Parathyroid adenoma (tissue), 2 donors: ENCODE results near the gene CDK5R2.
"Not testable (repeated sequence)": the region's sequence is repeated elsewhere in the genome, so short reads cannot be mapped to it uniquely, and the experiment has no call there.

ENCODE experiments used
- H2AFZ ChIP-seq: fragments of 300-600 bp; sonication (generic); one replicate; pipeline ENCODE4 v1.7.0; 2017; ENCODE audit warnings: antibody characterized with exemption, mild to moderate bottlenecking
- H3K27ac ChIP-seq: fragments of 300-600 bp; sonication (generic); one replicate; pipeline ENCODE4 v1.7.0; 2017
- H3K27me3 ChIP-seq: fragments of 300-600 bp; sonication (generic); one replicate; pipeline ENCODE4 v1.7.0; 2017; ENCODE audit warnings: low read length; ENCODE audit not compliant: control insufficient read depth, insufficient read depth
- H3K36me3 ChIP-seq: fragments of 300-600 bp; sonication (generic); one replicate; pipeline ENCODE4 v1.7.0; 2017; ENCODE audit warnings: low read length; ENCODE audit not compliant: control insufficient read depth, insufficient read depth
- H3K4me1 ChIP-seq: fragments of 300-600 bp; sonication (generic); one replicate; pipeline ENCODE4 v1.7.0; 2017; ENCODE audit warnings: control low read depth
- H3K4me2 ChIP-seq: fragments of 300-600 bp; sonication (generic); one replicate; pipeline ENCODE4 v1.7.0; 2017; ENCODE audit warnings: low read length
- H3K4me3 ChIP-seq: fragments of 300-600 bp; sonication (generic); one replicate; pipeline ENCODE4 v1.7.0; 2017; ENCODE audit warnings: low read depth, low read length
- H3K79me2 ChIP-seq: fragments of 300-600 bp; sonication (generic); one replicate; pipeline ENCODE4 v1.7.0; 2017; ENCODE audit warnings: control low read depth
- H3K9ac ChIP-seq: fragments of 300-600 bp; sonication (generic); one replicate; pipeline ENCODE4 v1.7.0; 2017; ENCODE audit warnings: mild to moderate bottlenecking
- H3K9me3 ChIP-seq: fragments of 300-600 bp; sonication (generic); one replicate; pipeline ENCODE4 v1.7.0; 2017; ENCODE audit warnings: low read length; ENCODE audit not compliant: control insufficient read depth
- TF ChIP-seq, protein P1 (sequence below): fragments of 300-600 bp; sonication (generic); IDR thresholded peaks from one replicate; pipeline ENCODE4 v1.7.0; 2017; ENCODE audit warnings: antibody characterized with exemption, mild to moderate bottlenecking
- donor health status: primary hyperparathyroidism.

The CDK5R2 gene

DNA sequence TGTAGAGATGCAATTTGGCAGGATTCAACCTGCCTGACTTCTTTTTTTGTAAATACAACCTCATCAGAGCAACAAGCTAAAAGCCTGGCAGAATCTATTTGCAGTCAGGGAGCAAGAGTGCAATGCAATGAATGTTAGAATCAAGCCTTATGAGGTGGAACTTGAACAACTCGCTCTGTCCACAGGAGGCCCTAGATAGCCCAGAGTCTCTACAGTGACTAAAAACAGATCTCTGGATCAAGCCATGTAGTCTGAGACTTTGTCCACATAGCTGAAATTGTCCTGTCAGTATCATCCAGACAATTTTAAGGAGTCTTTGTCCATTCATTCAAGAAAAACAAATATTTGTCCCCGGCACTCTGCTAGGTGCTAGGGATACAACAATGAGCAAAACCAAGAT, 32.0 kb upstream of the CDK5R2 start:
- Histone ChIP-seq H3K27me3 (no peaks in the 10 kb centered on the region), H2AFZ (no peak overlapping the region), H3K36me3 (no peaks in the 10 kb centered on the region), H3K9ac (no peak overlapping the region), H3K4me3 (no peak overlapping the region), H3K9me3 (no peaks in the 10 kb centered on the region), H3K79me2 (no peaks in the 10 kb centered on the region), H3K4me2 (no peak overlapping the region), H3K27ac (no peak overlapping the region), H3K4me1 (no peaks in the 10 kb centered on the region)
- TF ChIP-seq, protein P1, sequence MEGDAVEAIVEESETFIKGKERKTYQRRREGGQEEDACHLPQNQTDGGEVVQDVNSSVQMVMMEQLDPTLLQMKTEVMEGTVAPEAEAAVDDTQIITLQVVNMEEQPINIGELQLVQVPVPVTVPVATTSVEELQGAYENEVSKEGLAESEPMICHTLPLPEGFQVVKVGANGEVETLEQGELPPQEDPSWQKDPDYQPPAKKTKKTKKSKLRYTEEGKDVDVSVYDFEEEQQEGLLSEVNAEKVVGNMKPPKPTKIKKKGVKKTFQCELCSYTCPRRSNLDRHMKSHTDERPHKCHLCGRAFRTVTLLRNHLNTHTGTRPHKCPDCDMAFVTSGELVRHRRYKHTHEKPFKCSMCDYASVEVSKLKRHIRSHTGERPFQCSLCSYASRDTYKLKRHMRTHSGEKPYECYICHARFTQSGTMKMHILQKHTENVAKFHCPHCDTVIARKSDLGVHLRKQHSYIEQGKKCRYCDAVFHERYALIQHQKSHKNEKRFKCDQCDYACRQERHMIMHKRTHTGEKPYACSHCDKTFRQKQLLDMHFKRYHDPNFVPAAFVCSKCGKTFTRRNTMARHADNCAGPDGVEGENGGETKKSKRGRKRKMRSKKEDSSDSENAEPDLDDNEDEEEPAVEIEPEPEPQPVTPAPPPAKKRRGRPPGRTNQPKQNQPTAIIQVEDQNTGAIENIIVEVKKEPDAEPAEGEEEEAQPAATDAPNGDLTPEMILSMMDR = no peak

DNA sequence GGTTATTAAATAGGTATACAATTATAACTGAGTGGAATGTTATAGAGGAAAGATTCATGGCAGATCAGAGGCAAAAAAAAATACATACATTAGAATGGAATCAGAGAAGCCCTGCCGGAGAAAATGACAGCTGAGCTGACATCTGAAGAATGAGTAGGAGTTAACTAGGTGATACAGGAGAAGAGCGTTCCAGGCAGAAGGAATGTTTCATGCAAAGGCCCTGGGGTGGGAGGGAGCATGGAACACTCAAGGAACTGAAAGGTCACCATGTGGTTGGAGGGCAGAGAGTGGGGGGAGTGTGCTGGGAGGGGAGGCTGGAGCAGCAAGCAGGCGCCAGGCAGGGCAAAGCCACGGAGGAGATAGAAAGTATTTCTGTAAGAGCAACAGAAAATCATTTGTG, 31.6 kb upstream of the CDK5R2 start:
- H2AFZ ChIP-seq = no peak overlapping the region
- no peaks in the 10 kb centered on the region for H3K4me1 ChIP-seq
- H3K9me3 ChIP-seq = no peaks in the 10 kb centered on the region
- no peak overlapping the region for H3K27ac ChIP-seq
- H3K36me3 ChIP-seq = no peaks in the 10 kb centered on the region
- no peak overlapping the region for H3K9ac ChIP-seq
- H3K79me2 ChIP-seq = no peaks in the 10 kb centered on the region
- no peak overlapping the region for H3K4me3 ChIP-seq
- no peak overlapping the region for H3K4me2 ChIP-seq
- TF ChIP-seq, protein P1 = no peak
- H3K27me3 ChIP-seq = no peaks in the 10 kb centered on the region

DNA sequence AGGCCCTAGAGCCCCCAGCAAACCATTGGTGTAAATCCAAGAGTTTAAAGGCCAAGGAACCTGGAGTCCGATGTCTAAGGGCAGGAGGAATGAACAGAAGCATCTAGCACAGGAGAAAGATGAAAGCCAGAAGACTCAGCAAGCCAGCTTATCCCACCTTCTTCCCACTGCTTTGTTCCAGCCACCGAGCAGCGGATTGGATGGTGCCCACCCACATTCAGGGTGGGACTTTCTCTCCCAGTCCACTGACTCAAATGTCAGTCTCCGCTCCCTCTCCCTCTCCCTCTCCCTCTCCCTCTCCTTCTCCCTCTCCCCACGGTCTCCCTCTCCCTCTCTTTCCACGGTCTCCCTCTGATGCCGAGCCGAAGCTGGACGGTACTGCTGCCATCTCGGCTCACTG, 29.0 kb upstream of the CDK5R2 start:
- not testable (repeated sequence) for H3K79me2 ChIP-seq, H3K4me1 ChIP-seq, H3K4me3 ChIP-seq, H3K9me3 ChIP-seq, H3K9ac ChIP-seq, H3K4me2 ChIP-seq, H3K27ac ChIP-seq, H3K36me3 ChIP-seq, H3K27me3 ChIP-seq, H2AFZ ChIP-seq

DNA sequence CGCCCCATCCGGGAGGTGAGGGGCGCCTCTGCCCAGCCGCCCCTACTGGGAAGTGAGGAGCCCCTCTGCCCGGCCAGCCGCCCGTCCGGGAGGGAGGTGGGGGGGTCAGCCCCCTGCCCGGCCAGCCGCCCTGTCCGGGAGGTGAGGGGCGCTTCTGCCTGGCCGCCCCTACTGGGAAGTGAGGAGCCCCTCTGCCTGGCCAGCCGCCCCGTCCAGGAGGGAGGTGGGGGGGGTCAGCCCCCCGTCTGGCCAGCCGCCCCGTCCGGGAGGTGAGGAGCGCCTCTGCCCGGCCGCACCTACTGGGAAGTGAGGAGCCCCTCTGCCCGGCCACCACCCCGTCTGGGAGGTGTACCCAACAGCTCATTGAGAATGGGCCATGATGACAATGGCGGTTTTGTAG, 27.7 kb upstream of the CDK5R2 start:
- not testable (repeated sequence) for H3K4me1 ChIP-seq, H3K9me3 ChIP-seq, H3K9ac ChIP-seq, H3K4me2 ChIP-seq, H3K36me3 ChIP-seq, H2AFZ ChIP-seq, H3K79me2 ChIP-seq, H3K27me3 ChIP-seq, H3K27ac ChIP-seq, H3K4me3 ChIP-seq

DNA sequence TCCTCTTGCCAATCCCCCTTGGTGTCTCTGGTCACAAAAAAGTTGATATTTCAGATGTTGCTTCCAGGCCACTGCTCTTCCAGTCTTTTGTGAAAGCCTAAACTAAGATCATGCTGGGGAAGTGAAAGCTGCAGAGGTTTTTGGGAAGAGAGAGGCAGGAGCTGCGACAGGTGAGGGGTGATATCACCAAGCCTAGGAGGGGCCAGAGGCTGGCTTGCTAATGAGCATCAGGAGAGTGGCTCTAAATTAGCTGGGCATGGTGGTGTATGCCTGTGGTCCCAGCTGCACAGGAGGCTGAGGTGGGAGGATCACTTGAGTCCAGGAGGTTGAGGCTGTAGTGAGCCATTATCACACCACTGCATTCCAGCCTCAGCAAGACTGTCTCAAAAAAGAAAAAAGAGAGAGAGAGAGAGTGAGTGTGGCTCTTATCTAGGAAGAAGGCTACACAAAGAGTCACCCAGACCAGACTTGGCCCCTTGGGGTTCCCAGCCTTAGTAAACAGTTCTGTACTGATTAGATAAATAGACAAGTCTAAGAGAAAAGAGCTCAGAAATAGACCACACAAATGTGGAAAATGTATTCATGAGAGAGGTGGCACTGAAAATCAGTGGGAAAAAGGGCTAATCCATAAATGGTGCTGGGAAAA, 14.6 kb upstream of the CDK5R2 start:
- Histone ChIP-seq H3K36me3 (no peaks in the 10 kb centered on the region), H3K27me3 (no peaks in the 10 kb centered on the region), H3K4me2 (no peak overlapping the region), H3K9me3 (no peaks in the 10 kb centered on the region), H3K79me2 (no peaks in the 10 kb centered on the region), H3K9ac (no peak overlapping the region), H3K4me1 (no peaks in the 10 kb centered on the region), H3K4me3 (no peak overlapping the region), H2AFZ (no peak overlapping the region), H3K27ac (no peak overlapping the region)
- TF ChIP-seq, protein P1 = no peak

DNA sequence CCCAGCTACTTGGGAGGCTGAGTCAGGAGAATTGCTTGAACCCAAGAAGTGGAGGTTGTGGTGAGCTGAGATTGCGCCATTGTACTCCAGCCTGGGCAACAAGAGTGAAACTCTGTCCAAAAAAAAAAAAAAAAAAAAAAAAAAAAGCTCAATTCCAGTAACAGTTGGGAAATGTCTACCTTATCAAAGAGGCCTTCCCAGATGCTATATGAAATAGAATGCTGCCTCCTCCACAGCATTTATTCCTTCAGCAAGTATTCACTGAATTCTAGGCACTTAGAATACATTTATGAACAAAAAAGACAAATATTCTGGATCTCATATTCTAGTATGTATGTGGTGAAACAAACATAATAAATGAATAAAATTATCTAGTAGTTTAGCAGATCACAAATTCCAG, 12.8 kb upstream of the CDK5R2 start:
- H3K27me3 ChIP-seq = no peaks in the 10 kb centered on the region
- TF ChIP-seq, protein P1 = no peak
- no peak overlapping the region for H3K4me3 ChIP-seq
- no peak overlapping the region for H3K9ac ChIP-seq
- H2AFZ ChIP-seq = no peak overlapping the region
- no peaks in the 10 kb centered on the region for H3K79me2 ChIP-seq
- no peaks in the 10 kb centered on the region for H3K9me3 ChIP-seq
- no peaks in the 10 kb centered on the region for H3K4me1 ChIP-seq
- H3K4me2 ChIP-seq = no peak overlapping the region
- H3K36me3 ChIP-seq = no peaks in the 10 kb centered on the region
- H3K27ac ChIP-seq = no peak overlapping the region
